Measurements from ENCODE around the gene TUBGCP5.
"Not testable (repeated sequence)": the region's sequence is repeated elsewhere in the genome, so short reads cannot be mapped to it uniquely, and the experiment has no call there.

DNA sequence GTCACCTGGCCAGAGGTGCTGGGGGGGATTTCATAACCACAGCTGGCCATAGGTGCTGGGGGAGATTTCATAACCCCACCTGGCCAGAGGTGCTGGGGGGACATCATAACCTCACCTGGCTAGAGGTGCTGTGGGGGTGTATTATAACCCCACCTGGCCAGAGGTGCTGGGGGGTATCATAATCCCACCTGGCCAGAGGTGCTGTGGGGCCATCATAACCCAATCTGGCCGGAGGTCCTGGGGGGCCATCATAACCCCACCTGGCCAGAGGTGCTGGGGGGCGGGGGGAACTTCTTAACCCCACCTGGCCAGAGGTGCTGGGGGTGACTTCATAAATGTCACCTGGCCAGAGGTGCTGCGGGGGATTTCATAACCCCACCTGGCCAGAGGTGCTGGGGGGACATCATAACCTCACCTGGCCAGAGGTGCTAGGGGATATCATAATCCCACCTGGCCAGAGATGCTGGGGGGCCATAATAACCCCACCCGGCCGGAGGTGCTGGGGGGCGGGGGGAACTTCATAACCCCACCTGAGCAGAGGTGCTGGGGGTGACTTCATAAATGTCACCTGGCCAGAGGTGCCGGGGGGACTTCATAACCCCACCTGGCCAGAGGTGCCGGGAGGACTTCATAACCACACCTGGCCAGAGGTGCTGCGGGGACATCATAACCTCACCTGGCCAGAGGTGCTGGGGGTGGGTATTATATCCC lies 9.4 kb upstream of the TUBGCP5 start:
- TF ChIP-seq, protein P1, sequence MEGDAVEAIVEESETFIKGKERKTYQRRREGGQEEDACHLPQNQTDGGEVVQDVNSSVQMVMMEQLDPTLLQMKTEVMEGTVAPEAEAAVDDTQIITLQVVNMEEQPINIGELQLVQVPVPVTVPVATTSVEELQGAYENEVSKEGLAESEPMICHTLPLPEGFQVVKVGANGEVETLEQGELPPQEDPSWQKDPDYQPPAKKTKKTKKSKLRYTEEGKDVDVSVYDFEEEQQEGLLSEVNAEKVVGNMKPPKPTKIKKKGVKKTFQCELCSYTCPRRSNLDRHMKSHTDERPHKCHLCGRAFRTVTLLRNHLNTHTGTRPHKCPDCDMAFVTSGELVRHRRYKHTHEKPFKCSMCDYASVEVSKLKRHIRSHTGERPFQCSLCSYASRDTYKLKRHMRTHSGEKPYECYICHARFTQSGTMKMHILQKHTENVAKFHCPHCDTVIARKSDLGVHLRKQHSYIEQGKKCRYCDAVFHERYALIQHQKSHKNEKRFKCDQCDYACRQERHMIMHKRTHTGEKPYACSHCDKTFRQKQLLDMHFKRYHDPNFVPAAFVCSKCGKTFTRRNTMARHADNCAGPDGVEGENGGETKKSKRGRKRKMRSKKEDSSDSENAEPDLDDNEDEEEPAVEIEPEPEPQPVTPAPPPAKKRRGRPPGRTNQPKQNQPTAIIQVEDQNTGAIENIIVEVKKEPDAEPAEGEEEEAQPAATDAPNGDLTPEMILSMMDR (IDR thresholded peaks at IDR 0.05): not testable (repeated sequence)
- not testable (repeated sequence) for TF ChIP-seq POLR2A, POLR2AphosphoS5, EP300 (IDR thresholded peaks at IDR 0.05)
